ENCODE measurements around the gene LOC101059915.

- TF ChIP-seq, protein P1, sequence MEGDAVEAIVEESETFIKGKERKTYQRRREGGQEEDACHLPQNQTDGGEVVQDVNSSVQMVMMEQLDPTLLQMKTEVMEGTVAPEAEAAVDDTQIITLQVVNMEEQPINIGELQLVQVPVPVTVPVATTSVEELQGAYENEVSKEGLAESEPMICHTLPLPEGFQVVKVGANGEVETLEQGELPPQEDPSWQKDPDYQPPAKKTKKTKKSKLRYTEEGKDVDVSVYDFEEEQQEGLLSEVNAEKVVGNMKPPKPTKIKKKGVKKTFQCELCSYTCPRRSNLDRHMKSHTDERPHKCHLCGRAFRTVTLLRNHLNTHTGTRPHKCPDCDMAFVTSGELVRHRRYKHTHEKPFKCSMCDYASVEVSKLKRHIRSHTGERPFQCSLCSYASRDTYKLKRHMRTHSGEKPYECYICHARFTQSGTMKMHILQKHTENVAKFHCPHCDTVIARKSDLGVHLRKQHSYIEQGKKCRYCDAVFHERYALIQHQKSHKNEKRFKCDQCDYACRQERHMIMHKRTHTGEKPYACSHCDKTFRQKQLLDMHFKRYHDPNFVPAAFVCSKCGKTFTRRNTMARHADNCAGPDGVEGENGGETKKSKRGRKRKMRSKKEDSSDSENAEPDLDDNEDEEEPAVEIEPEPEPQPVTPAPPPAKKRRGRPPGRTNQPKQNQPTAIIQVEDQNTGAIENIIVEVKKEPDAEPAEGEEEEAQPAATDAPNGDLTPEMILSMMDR (IDR thresholded peaks at IDR 0.05; ENCODE audit: low read length), result peak; percentile 68
- TF ChIP-seq EZH2 (optimal IDR thresholded peaks at IDR 0.05; ENCODE audit: low read depth, low read length) (no peak), EZH2phosphoT487 (IDR thresholded peaks at IDR 0.05; ENCODE audit: low read length) (no peak)
Measured at GRCh38 chrX:71652405-71652804, 14.9 kb upstream of the LOC101059915 start.

All from MM.1S (cell line).